IPS-11a (cell line): ENCODE data around the gene RCN2.
"Not testable (repeated sequence)": the region's sequence is repeated elsewhere in the genome, so short reads cannot be mapped to it uniquely, and the experiment has no call there.

ENCODE experiments used
- H3K4me3 ChIP-seq: one replicate; pipeline ENCODE4 v1.5.1; 2013; ENCODE audit warnings: low read depth, low read length, control low read depth

The RCN2 gene, protein sequence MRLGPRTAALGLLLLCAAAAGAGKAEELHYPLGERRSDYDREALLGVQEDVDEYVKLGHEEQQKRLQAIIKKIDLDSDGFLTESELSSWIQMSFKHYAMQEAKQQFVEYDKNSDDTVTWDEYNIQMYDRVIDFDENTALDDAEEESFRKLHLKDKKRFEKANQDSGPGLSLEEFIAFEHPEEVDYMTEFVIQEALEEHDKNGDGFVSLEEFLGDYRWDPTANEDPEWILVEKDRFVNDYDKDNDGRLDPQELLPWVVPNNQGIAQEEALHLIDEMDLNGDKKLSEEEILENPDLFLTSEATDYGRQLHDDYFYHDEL

DNA sequence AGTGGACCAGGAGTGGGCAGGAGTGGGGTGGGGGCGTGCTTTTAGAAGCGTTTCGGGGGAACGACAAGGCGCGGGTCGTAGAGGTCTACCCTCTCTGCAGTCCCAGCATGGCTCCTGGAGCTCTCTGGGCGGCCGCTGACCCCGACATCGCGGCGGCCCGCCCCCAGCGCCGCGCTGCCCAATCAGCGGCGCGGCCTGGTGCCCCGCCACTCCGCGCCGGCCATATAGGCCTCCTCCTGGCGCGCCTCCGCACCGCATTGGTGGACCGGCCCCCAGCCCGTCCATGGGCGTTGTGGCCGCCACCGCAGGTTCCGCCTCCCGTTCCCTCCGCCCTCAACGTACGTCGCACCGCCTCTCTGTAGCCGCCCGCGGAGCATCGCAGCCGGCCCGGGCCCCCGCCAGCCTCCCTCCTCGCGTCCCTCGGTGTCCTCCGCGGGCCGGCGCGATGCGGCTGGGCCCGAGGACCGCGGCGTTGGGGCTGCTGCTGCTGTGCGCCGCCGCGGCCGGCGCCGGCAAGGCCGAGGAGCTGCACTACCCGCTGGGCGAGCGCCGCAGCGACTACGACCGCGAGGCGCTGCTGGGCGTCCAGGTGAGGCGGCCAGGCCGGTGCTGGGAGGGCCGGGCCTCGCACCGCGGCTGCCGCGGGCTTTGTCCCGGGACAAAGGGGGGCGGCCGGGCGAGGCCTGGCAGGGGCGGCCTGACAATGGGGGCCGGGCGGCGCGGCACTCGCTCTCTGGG lies at the start of gene RCN2:
Gene RCN2 (plus strand): TSS at position 353 of the 738 bp plus-strand sequence. CDS start 93 bp downstream, at position 446.
- H3K4me3 ChIP-seq: peak within 1 kb of the TSS; percentile 91

DNA sequence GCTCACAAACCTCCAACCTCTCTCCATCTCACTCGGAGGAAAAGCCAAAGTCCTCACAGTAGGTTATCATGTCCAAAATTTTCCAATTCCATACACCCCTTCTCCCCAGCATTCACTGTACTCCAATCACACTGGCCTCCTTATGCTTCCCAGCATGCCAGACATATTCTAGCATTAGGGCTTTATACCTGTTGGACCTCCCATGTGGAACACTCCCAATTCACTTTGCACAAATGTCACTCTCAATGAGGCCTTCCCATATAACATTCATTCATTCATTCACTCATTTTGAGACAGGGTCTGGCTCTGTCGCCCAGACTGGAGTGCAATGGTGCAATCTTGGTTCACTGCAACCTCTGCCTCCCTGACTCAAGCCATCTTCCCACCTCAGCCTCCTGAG lies 46.3 kb upstream of the RCN2 start:
- no peak overlapping the region for H3K4me3 ChIP-seq

DNA sequence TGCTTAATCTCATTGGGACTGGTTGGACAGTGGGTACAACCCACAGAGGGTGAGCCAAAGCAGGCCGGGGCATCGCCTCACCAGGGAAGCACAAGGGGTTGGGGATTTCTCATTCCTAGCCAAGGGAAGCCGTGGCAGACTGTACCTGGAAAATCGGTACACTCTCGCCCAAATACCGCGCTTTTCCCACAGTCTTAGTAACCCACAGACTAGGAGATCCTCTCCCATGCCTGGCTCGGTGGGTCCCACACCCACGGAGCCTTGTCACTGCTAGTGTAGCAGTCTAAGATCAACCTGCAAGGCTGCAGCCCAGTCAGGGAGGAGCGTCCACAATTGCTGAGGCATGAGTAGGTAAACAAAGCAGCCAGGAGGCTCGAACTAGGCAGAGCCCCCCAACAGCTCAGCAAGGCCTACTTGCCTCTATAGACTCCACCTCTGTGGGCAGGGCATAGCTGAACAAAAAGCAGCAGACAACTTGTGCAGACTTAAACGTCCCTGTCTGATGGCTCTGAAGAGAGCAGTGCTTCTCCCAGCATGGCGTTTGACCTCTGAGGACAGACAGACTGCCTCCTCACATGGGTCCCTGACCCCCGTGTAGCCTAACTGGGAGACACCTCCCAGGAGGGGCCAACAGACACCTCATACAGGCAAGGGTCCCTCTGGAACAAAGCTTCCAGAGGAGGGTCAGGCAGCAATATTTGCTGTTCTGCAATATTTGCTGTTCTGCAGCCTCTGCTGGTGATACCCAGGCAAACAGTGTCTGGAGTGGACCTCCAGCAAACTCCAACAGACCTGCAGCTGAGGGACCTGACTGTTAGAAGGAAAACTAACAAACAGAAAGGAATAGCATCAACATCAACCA lies 44.0 kb upstream of the RCN2 start:
- not testable (repeated sequence) for H3K4me3 ChIP-seq

DNA sequence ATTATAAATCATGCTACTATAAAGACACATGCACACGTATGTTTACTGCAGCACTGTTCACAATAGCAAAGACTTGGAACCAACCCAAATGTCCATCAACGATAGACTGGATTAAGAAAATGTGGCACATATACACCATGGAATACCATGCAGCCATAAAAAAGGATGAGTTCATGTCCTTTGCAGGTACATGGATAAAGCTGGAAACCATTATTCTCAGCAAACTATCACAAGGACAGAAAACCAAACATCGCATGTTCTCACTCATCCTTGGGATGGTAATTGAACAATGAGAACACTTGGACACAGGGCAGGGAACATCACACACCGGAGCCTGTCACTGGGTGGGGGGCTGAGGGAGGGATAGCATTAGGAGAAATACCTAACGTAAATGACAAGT lies 38.7 kb upstream of the RCN2 start:
- not testable (repeated sequence) for H3K4me3 ChIP-seq

DNA sequence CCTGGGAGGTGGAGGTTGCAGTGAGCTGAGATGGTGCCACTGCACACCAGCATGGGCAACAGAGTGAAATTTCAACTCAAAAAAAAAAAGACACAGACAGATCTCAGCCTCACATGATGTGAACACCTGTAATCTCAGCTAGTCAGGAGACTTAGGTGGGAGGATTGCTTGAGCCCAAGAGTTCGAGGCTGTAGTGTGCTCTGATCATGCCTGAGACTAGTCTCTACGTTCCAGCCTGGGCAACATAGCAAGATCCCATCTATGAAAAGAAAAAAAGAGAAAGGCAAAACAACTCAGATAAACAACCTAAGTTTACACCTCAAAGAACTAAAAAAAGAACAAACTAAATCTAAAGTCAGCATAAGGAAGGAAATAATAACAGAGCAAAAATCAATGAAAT lies 37.4 kb upstream of the RCN2 start:
- H3K4me3 ChIP-seq: no peak overlapping the region

DNA sequence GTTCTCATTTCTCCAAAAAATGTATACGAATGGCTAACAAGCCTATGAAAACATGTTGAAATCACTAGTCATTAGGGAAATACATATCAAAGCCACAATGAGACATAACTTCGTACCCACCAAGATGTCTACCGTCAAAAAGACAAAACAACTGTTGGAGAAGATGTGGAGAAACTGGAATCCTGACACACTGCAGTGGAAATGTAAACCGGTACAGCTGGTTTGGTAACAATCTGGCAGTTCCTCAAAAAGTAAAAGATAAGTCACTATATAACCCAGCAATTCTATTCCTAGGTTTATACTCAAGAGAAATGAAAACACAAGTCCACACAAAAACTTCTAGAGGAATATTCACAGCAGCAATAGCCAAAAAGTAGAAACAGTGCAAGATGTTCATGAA lies 33.4 kb upstream of the RCN2 start:
- no peak overlapping the region for H3K4me3 ChIP-seq

DNA sequence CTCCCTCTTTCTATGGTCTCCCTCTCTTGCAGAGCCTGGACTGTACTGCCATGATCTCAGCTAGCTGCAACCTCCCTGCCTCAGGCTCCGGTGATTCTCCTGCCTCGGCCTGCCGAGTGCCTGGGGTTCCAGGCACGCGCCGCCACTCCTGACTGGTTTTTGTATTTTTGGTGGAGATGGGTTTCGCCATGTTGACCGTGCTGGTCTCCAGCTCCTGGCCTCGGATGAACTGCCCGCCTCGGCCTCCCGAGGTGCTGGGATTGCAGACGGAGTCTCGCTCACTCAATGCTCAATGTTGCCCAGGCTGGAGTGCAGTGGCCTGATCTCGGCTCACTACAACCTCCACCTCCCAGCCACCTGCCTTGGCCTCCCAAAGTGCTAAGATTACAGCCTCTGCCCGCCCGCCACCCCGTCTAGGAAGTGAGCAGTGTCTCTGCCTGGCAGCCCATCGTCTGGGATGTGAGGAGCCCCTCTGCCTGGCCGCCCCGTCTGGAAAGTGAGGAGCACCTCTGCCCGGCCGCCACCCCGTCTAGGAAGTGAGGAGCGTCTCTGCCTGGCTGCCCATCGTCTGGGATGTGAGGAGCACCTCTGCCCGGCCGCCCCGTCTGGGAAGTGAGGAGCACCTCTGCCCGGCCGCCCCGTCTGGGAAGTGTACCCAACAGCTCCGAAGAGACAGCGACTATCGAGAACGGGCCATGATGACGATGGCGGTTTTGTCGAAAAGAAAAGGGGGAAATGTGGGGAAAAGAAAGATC lies 32.2 kb upstream of the RCN2 start:
- not testable (repeated sequence) for H3K4me3 ChIP-seq

DNA sequence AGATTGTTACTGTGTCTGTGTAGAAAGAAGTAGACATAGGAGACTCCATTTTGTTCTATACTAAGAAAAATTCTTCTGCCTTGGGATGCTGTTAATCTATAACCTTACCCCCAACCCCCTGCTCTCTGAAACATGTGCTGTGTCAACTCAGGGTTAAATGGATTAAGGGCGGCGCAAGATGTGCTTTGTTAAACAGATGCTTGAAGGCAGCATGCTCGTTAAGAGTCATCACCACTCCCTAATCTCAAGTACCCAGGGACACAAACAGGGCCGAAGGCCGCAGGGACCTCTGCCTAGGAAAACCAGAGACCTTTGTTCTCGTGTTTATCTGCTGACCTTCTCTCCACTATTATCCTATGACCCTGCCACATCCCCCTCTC lies 31.6 kb upstream of the RCN2 start:
- not testable (repeated sequence) for H3K4me3 ChIP-seq

DNA sequence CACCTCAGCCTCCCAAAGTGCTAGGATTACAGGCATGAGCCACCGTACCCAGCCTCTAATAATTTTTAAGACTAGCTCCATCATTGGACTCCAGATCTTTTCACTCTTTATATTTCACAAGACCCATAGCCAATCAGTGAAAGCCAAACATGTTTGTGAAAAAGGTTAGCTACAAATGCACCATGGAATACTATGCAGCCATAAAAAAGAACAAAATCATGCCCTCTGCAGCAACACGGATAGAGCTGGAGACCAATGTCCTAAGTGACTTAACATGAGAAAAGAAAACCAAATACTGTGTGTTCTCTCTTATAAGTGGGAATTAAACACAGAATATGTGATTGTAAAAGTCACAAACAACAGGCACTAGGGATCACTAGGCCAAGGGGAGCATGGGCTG lies 29.6 kb upstream of the RCN2 start:
- H3K4me3 ChIP-seq: no peak overlapping the region

DNA sequence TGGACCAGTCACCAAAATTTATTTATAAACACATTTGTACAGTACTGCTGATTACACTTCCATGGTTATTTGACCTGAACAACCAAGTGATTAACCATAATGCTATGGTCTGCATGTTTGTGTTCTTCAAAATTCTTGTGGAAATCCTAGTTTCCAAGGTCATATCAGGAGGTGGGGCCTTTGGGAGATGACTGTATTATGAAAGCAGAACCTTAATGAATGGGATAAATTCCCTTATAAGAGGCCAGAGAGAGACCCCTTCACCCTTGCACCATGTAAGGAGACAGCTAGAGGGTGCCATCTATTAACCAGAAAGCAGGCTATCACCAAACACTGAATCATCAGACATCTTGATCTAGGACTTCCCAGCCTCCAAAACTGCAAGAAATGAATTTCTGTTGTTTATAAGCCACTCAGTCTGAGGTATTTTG lies 28.3 kb upstream of the RCN2 start:
- H3K4me3 ChIP-seq: no peak overlapping the region

DNA sequence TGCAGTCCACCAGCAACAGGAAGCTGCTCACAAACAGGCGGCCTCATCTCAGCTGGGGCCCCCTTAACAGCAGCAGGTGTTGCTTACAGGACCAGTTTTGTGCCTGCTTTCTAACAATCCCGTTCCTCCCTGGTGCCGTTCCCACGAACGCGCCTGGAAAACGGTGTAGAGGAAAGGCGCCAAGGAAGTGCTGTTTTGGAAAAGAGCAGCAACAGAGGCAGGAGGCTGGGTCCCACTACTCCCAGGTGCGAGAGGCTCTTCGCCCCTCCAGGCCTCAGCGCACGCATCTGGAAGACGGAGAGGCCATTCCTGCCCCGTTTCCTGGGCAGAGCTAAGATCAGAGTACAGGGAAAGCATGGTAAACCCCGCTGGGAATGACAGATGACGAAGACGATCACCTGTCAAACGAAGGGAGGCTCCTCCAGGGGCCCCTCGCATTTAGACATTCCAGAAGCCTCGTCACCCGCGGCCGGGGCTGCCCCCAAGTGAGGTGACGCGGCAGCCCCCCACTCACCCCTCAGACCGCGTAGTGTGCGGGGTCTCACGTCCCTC lies 27.0 kb upstream of the RCN2 start:
- H3K4me3 ChIP-seq: peak overlapping the region; percentile 44

DNA sequence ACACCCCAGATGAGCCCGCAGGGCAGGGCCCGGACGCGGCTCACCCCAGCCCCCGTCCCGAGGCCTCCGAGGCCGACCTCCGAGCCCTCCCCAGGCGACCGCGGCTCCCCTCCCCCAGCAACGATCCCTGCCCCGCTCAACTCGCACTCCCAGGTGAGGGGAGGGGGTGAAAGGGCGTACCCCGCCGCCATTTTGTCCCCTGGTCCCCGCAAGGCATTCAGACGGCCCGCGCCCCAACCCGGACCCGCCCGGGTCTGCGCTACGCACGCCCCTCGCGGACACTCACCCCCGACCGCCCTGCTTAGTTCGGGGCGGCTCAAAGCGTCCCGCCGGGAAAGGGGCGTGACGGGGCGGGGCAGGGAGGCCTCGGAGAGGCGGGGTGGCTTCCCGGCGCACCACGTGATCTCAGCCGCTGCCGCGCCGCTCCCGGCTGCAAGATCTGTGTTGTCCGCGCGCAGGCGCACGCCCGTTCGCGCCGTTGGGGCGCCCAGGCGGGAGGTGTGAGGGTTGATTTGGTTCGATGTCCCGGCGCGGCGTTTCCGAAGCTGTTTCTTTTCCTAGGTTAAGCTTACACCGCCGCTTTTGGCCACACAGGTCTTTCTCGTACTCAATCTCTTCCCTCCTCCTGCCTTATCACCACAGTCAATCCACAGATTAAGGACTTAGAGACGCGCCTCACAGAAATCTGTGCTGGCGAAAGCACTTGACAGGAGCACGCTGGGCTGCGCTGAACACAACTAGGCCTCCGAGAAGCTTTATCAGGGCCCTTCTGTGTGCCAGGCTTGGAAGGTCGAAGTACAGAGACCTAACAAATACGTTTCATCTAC lies 26.3 kb upstream of the RCN2 start, which contains the start of gene SCAPER:
Gene SCAPER (minus strand): TSS at position 328 of the 827 bp plus-strand sequence. CDS start 21,523 bp downstream, outside the sequence.
- peak within 1 kb of the TSS; percentile 44 for H3K4me3 ChIP-seq

DNA sequence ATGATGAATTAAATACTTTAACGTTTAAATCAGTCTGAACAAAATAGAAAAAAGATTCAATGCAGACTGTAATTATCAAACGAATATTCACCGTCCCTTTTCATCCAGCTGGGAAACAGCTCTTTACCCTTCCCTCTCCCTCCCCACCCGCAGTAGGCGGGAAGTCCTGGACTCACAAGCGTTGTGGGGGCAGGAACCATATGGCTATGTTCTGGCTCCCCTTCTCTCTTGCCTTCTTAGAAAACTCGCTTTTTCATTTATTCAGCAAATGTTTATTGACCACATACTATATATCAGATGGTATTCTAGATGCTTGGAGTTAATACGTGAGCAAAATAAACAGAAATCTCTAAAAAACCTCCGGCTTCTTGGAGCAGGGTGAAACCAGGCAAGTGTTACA lies 25.7 kb upstream of the RCN2 start:
- H3K4me3 ChIP-seq: peak overlapping the region; percentile 44

DNA sequence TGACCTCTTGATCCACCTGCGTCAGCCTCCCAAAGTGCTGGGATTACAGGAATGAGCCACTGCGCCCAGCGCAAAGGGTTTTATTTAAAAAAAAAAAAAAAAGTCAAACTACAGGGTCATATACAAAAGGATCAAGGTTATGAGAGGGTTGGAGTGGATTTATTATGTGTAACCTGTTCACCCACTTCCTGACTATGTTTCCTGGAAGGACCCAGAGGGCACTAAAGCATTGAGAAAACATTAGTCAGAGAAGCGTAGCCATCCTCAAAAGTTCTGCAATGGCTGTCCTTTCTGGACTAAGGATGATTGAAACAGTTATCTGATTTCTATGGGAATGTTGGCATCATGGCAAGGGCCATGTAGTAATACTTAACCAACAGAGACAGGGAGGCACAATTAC lies 19.1 kb upstream of the RCN2 start:
- H3K4me3 ChIP-seq: no peak overlapping the region

DNA sequence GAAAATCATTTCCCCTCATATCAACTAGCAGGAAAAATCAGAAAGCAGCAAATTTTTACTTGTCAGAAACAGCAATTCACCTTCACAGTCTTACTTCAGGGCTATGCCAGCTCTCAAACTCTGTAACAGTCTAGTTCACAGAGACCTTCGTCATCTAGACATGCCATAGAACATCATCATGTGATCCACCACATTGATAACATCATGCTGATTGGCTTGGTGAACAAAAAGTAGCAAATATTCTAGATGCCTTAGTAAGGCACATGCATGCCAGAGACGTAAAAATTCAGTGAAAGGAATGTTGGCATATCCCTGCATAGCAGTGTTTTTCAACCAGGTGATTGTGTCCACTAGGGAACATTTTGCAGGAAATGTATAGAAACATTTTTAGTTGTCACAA lies 17.8 kb upstream of the RCN2 start:
- H3K4me3 ChIP-seq: no peak overlapping the region

DNA sequence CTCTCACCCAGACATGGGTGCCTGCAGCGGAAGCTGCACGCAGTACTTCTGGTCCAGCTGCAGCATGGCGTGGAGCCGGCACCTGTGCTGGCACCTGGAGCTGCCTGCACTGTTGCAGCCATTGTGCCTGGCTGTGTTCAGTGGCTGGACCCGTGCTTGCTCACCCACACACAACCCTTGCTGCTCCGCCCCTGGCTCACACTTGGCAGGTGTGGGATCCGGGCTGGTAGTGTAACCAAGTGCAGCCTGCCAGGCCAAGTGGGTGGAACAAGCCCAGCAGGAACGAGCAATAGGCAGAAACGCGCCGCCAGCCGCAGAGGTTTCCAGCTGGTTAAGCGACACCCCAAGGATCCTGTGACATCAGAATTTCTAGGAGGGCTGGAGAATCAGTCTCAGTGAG lies 15.2 kb upstream of the RCN2 start:
- H3K4me3 ChIP-seq: no peak overlapping the region

DNA sequence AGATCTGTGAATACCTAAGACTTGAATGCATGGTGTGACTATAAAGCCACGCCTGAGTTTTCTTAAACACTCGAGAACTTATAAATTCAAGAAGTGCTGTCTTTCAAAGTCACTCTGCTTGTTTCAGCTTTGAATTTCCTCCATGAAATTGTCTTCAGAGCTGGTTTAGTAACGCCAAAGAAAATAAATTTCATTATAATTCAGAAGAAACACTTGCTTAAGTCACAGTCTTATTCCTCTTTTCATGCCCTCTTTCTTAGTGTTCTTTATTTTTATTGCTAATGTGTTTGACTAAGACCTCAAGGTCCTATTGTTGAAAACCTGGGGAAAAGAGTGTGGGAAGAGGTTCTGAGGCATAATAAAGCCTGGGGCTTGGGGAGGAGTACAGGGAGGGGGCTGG lies 3.3 kb upstream of the RCN2 start:
- H3K4me3 ChIP-seq: no peak overlapping the region

DNA sequence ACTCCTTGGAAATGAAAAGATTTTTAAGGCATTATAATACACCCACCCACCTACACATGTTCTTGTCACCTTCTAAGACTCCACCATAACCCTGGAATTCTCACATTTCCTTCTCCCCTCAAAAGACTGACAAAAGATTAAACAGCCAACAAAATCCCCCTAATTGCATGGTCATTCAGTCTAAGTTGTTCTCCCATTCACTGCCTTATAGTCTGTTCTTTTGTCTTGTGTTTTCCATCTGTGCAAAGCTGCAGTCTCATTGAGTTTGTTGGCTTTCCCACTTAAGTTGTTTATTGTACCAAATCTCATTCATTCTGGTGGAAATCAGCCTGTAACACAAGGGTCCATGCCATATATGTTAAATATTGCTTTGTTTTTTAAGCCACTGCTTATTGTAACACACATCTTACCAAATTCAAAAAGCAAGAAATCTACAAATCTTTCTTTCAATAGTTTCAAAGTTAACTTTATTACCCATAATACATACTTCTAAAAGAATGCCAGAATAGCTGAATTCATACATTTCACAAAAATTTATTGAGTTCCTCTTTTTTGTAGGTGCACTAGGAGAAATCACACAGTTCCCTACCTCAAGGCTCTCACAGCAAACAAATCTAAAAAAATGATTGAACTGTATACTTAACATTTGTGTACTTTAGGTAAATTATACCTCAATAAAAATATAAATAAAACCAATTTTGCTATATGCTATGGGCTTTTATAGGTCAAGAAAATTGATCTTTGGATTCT lies 2.4 kb upstream of the RCN2 start:
- no peak overlapping the region for H3K4me3 ChIP-seq

DNA sequence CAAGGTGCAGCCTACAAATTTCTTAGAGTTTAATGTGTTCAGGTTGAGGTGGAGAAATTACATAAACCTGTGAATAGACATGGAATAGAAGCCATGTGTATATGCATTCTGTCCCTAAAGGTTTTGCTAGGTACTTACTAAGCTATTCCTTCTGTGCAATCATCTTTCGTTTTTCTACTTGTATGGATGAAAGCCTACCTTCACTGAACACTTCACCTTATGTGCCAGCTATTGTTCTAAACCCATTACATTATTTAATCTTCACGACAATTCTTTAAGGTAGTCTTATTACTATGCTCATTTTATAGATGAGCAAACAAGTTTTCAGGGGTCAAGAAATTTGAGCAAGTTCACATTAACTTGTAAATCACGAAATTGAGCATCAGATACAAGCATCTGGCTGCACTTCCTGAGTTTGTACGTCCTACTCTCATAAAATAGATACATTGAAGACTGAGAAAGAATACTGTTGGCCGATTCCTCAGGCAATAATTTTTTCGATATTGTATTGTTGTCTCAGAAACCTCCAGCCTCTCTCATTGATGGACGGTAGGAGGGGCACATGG lies 635 bp upstream of the RCN2 start:
- H3K4me3 ChIP-seq: peak overlapping the region; percentile 36
